Omental fat pad (tissue), 4 donors: Measurements from ENCODE around the gene LRRN3. TPM values are rescaled to one million over a fixed set of nuclear protein-coding genes. Genes with fewer than 3 reads are reported as not detected.

Experiments used
- ATAC-seq: fragments of 150-250 bp; one replicate; pipeline ENCODE4 v1.9.1; 2016; ENCODE audit warnings: mild to moderate bottlenecking, moderate library complexity; ENCODE audit not compliant: low FRiP score
- DNase-seq: peaks from one replicate; pipeline ENCODE4 v3.0.0-alpha.2; 2019; ENCODE audit warnings: low spot score
- CTCF ChIP-seq, 3 donors: fragments of 450-650 bp; IDR thresholded peaks; one replicate each; pipeline ENCODE4 v1.5.1; 2016 to 2017; ENCODE audit warnings: antibody characterized with exemption in 3 of 3, mild to moderate bottlenecking in 3 of 3, moderate library complexity in 2 of 3
- total RNA-seq, 4 donors: library from RNA; depleted of rRNA; stranded (reverse); fragments of >200 nt; gene quantifications; one replicate each; pipeline ENCODE4 v1.1.0, GENCODE V29; 2016

LRRN3 gene
- total RNA-seq, 4 donors from 2014 or later, result 1.7 to 5.3 (median 2.7) TPM

- DNase-seq, result no peak
- TF ChIP-seq CTCF (IDR thresholded peaks at IDR 0.05), result no peak
- no peak for ATAC-seq
Observed at GRCh38 chr7:111050875-111051416, 40.0 kb upstream of the LRRN3 start.

- ATAC-seq (no peak), DNase-seq (no peak)
- no peak for TF ChIP-seq CTCF (IDR thresholded peaks at IDR 0.05)
Observed at GRCh38 chr7:111051832-111052231, 39.1 kb upstream of the LRRN3 start.

- no peak for DNase-seq
- no peak for ATAC-seq
- no peak for TF ChIP-seq CTCF (IDR thresholded peaks at IDR 0.05)
Observed at GRCh38 chr7:111053035-111053434, 37.9 kb upstream of the LRRN3 start.

GRCh38 chr7:111056371-111056770 is 34.6 kb upstream of the LRRN3 start:
- TF ChIP-seq CTCF (IDR thresholded peaks at IDR 0.05), result no peak
- no peak for ATAC-seq
- no peak for DNase-seq

- DNase-seq (no peak), ATAC-seq (no peak)
- TF ChIP-seq CTCF (IDR thresholded peaks at IDR 0.05), result no peak
Observed at GRCh38 chr7:111057066-111057465, 33.9 kb upstream of the LRRN3 start.

GRCh38 chr7:111059833-111060232 is 31.1 kb upstream of the LRRN3 start:
- DNase-seq (no peak), ATAC-seq (no peak)
- no peak for TF ChIP-seq CTCF (IDR thresholded peaks at IDR 0.05)

GRCh38 chr7:111063166-111063565 is 27.8 kb upstream of the LRRN3 start:
- ATAC-seq, result no peak

More at GRCh38 chr7:111063166-111063565, 27.8 kb upstream of the LRRN3 start:
- no peak for TF ChIP-seq CTCF (IDR thresholded peaks at IDR 0.05)
- no peak for DNase-seq
